Heart left ventricle (tissue), 16 donors: Measurements from ENCODE around the gene NFKB2. TPM values are rescaled to one million over a fixed set of nuclear protein-coding genes. Genes with fewer than 3 reads are reported as not detected.

ENCODE experiments used
- ATAC-seq, 4 donors: fragments of 200-7000 bp; cut with Tn5 transposase; one replicate each; pipeline ENCODE4 v1.9.1; 2020 to 2022; ENCODE audit warnings: moderate library complexity in 4 of 4, mild to moderate bottlenecking in 3 of 4, moderate number of reproducible peaks in 1 of 4
- DNase-seq, 5 donors: peaks; one replicate each; pipeline ENCODE4 v3.0.0-alpha.2; 2020
- H3K27ac ChIP-seq, 12 donors: fragments of 200-600 bp; sonication (generic) in 4 of 12; one replicate each; pipeline versions ENCODE4 v1.5.0 to v1.8.0; 2016 to 2022; ENCODE audit warnings: mild to moderate bottlenecking in 2 of 12
- H3K27me3 ChIP-seq, 9 donors: fragments of 200-600 bp; sonication (generic) in 2 of 9; one replicate each; pipeline versions ENCODE4 v1.5.1 to v1.8.0; 2016 to 2022; ENCODE audit warnings: mild to moderate bottlenecking in 3 of 9
- H3K36me3 ChIP-seq, 9 donors: fragments of 200-600 bp; sonication (generic) in 2 of 9; one replicate each; pipeline versions ENCODE4 v1.5.0 to v1.8.0; 2018 to 2022; ENCODE audit warnings: mild to moderate bottlenecking in 2 of 9
- H3K4me1 ChIP-seq, 12 donors: fragments of 200-600 bp; sonication (generic) in 4 of 12; one replicate each; pipeline versions ENCODE4 v1.5.0 to v1.8.0; 2016 to 2022; ENCODE audit warnings: mild to moderate bottlenecking in 3 of 12
- H3K4me3 ChIP-seq, 12 donors: fragments of 200-600 bp; sonication (generic) in 4 of 12; one replicate each; pipeline versions ENCODE4 v1.5.0 to v1.8.0; 2017 to 2022; ENCODE audit warnings: mild to moderate bottlenecking in 9 of 12, moderate library complexity in 4 of 12
- H3K9me3 ChIP-seq, 12 donors: fragments of 200-600 bp; sonication (generic) in 4 of 12; one replicate each; pipeline versions ENCODE4 v1.5.0 to v1.8.0; 2016 to 2022; ENCODE audit warnings: mild to moderate bottlenecking in 1 of 12
- POLR2A ChIP-seq, 2 donors: fragments of 450-650 bp; IDR thresholded peaks; one replicate each; pipeline ENCODE4 v1.6.1; 2017; ENCODE audit warnings: antibody characterized with exemption in 2 of 2, mild to moderate bottlenecking in 2 of 2, moderate library complexity in 2 of 2
- WGBS, 4 donors: extraction: QIAGEN DNeasy Blood & Tissue Kit in 2 of 4; methylation state at CpG; one replicate each; pipeline versions ENCODE4 v1.1.5 to v1.1.7; 2013 to 2018; 5-methylcytosine and 5-hydroxymethylcytosine counted together
- intact Hi-C, 10 donors: fragments of 100-400 bp; cut with DNase I; formaldehyde crosslinking; loops; one replicate each; pipeline versions ENCODE4 v1.11.1 to v1.14.2; 2022
- polyA plus RNA-seq, 2 donors: library from polyadenylated mRNA; stranded (reverse); fragments of 200-250 nt; gene quantifications; one replicate each; pipeline ENCODE4 v1.2.3, GENCODE V29; 2013
- total RNA-seq, 9 donors: library from RNA; depleted of rRNA in 2 of 9; stranded (reverse); fragments of >200 nt in 2 of 9; fragmentation: NEBNext Ultra II Directional in 3 of 9; extraction: Animal tissue kit (Norgen Biotek cat#: 25700) in 3 of 9; gene quantifications; one replicate each; pipeline versions ENCODE4 v1.1.0 to v1.2.4, GENCODE V29; 2016 to 2023
- TF ChIP-seq, protein P1 (sequence below), 12 donors: fragments of 200-600 bp; sonication (generic) in 4 of 12; IDR thresholded peaks; one replicate each; pipeline versions ENCODE4 v1.5.0 to v1.8.0; 2018 to 2022; ENCODE audit warnings: antibody characterized with exemption in 12 of 12, mild to moderate bottlenecking in 5 of 12
- donor health status: ischemic (EF 13 %, LVEDD 7.1; RV severe dilation, severe dysfunction).
- donor health status: healthy with polysubstance abuse.
- donor health status: DM: no; HTN: yes; CAD: no.
- donor health status: DM: no; HTN: no; CAD: no.
- donor health status: ischemic (EF 25% LVEDD 6.9; RV normal size, moderate dysfunction).
- donor health status: ischemic (EF 25% LVEDD 5.7; RV mildly dilated, moderate dysfunction).
- donor health status: healthy.
- donor health status: DM: yes; HTN: yes; CAD: no.
- donor health status: ischemic (EF 35%, LVEDD 5.7; RV mildly dilated, moderate dysfunction).
- donor health status: nonischemic (EF 11% LVEDD 7.7; RV severe dilation, severe dysfunction).
- donor health status: DM: yes; HTN: yes; CAD: no.
- donor health status: PGD.
- donor health status: ischemic (EF 29% LVEDD 5.4; RV normal size, mild dysfunction).
- donor health status: nonischemic (EF 23%, LVEDD 6.1; RV moderate dilation, normal function).

The NFKB2 gene
- total and polyA plus RNA-seq, 11 donors: 9.6 to 50.4 (median 17.2) TPM

GRCh38 chr10:102423372-102423968 is 28.0 kb downstream of the NFKB2 start:
- 90 to 92% (median 91%) methylated on average over 13 of the region's 13 CpGs for WGBS, 4 donors
- Histone ChIP-seq H3K36me3 (peaks cover 0 to 25% (median 13%) of the 10 kb centered on the region in 9 donors), H3K27ac (peak overlapping the region in 2 of 12 donors; percentile 91 to 96), H3K27me3 (peaks cover 0 to 9% (median 2%) of the 10 kb centered on the region in 9 donors), H3K4me3 (peak overlapping the region in 2 of 12 donors; percentile 98 to 99), H3K4me1 (peaks cover 6 to 43% (median 28%) of the 10 kb centered on the region in 12 donors), H3K9me3 (no peaks in the 10 kb centered on the region)
- TF ChIP-seq, protein P1, sequence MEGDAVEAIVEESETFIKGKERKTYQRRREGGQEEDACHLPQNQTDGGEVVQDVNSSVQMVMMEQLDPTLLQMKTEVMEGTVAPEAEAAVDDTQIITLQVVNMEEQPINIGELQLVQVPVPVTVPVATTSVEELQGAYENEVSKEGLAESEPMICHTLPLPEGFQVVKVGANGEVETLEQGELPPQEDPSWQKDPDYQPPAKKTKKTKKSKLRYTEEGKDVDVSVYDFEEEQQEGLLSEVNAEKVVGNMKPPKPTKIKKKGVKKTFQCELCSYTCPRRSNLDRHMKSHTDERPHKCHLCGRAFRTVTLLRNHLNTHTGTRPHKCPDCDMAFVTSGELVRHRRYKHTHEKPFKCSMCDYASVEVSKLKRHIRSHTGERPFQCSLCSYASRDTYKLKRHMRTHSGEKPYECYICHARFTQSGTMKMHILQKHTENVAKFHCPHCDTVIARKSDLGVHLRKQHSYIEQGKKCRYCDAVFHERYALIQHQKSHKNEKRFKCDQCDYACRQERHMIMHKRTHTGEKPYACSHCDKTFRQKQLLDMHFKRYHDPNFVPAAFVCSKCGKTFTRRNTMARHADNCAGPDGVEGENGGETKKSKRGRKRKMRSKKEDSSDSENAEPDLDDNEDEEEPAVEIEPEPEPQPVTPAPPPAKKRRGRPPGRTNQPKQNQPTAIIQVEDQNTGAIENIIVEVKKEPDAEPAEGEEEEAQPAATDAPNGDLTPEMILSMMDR (IDR thresholded peaks at IDR 0.05): no peak
- no peak for TF ChIP-seq POLR2A (IDR thresholded peaks at IDR 0.05)
- intact Hi-C loops: loop anchor here in 2 of 10 donors (5.0 kb wide), 2 partner anchors 39 to 54 kb away; no protein-coding TSS in a partner anchor
- DNase-seq (no peak), ATAC-seq (no peak)

- Histone ChIP-seq H3K4me1 (peaks cover 6 to 37% (median 25%) of the 10 kb centered on the region in 12 donors), H3K4me3 (no peak overlapping the region), H3K9me3 (no peaks in the 10 kb centered on the region), H3K27ac (no peak overlapping the region), H3K27me3 (peaks cover 0 to 2% (median 0%) of the 10 kb centered on the region in 9 donors), H3K36me3 (peaks cover 0 to 25% (median 13%) of the 10 kb centered on the region in 9 donors)
- no peak for TF ChIP-seq POLR2A (IDR thresholded peaks at IDR 0.05)
- TF ChIP-seq, protein P1 (IDR thresholded peaks at IDR 0.05): no peak
- DNase-seq: no peak
- intact Hi-C loops: loop anchor here in 2 of 10 donors (5.0 kb wide), 2 partner anchors 38 to 53 kb away; no protein-coding TSS in a partner anchor
- ATAC-seq: no peak
- 80 to 92% (median 92%) methylated on average over 9 of the region's 9 CpGs for WGBS, 4 donors
Observed at GRCh38 chr10:102424145-102424544, 28.6 kb downstream of the NFKB2 start.

GRCh38 chr10:102424916-102425315 is 29.4 kb downstream of the NFKB2 start:
- Histone ChIP-seq H3K4me3 (no peak overlapping the region), H3K4me1 (peaks cover 4 to 29% (median 18%) of the 10 kb centered on the region in 12 donors), H3K27ac (no peak overlapping the region), H3K36me3 (peaks cover 0 to 25% (median 13%) of the 10 kb centered on the region in 9 donors), H3K27me3 (no peaks in the 10 kb centered on the region), H3K9me3 (no peaks in the 10 kb centered on the region)
- intact Hi-C loops: loop anchor here in 2 of 10 donors (5.0 kb wide), 2 partner anchors 37 to 52 kb away; no protein-coding TSS in a partner anchor
- DNase-seq: no peak
- ATAC-seq: no peak
- no peak for TF ChIP-seq POLR2A (IDR thresholded peaks at IDR 0.05)
- TF ChIP-seq, protein P1 (IDR thresholded peaks at IDR 0.05): no peak
- WGBS, 4 donors: 79 to 93% (median 87%) methylated on average over 6 of the region's 6 CpGs

DNA sequence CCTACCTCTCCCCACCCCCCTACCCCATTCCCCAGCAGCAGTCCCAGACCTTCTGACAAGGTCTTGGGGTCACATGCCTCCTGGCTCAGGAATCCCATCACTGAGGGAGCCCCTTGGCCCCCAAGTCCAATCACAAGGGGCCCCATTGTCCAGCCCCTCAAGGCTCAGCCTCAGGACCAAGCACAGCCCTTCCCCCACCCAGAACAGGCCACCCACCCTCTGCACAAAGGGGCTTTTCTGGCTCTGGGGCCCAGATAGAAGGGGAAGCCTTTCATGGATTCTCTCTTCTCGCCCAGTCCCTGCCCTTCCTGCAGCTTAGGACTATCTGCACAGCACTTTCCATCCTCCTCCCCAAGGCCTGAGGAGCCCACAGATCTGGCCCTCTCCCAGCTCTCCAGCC is 29.9 kb downstream of the NFKB2 start:
- no peak for TF ChIP-seq POLR2A (IDR thresholded peaks at IDR 0.05)
- DNase-seq: no peak
- peaks cover 2 to 24% (median 14%) of the 10 kb centered on the region in 12 donors for H3K4me1 ChIP-seq
- intact Hi-C loops: no loop called here
- H3K27ac ChIP-seq: no peak overlapping the region
- WGBS, 4 donors: 73 to 100% (median 85%) methylated on average over 1 of the region's 1 CpG
- H3K9me3 ChIP-seq: no peaks in the 10 kb centered on the region
- no peak overlapping the region for H3K4me3 ChIP-seq
- H3K36me3 ChIP-seq: peaks cover 0 to 25% (median 13%) of the 10 kb centered on the region in 9 donors
- H3K27me3 ChIP-seq: no peaks in the 10 kb centered on the region
- no peak for ATAC-seq
